HG03066 (cell line): ENCODE data around the gene TASP1.
A peak's percentile ranks its signal among the peaks of the same experiment; 100 is the strongest.
"Not testable (repeated sequence)": the region's sequence is repeated elsewhere in the genome, so short reads cannot be mapped to it uniquely, and the experiment has no call there.

Experiments
- ATAC-seq: cut with Tn5 transposase; IDR thresholded peaks from one replicate; pipeline ENCODE4 v1.9.1; 2021; ENCODE audit warnings: low read depth; ENCODE audit not compliant: unreplicated experiment

TASP1 gene

DNA sequence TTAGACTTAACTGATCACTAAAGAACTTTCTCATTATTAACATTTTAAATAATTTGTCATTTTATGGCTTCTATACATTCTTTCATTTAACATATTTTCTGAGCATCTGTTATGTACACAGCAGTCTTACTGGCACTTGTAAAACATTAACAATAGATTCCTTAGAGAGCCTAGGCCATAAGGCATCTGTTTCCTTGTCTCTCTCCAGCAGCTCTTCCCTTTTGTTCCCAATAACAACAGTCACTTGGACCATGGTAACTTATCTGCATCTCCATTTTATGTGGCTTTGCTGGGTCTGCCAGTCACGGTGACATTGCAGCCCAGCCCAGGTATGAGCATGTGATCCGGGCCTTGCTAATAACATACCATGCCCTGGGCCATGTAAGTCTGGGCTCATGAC is 11.7 kb upstream of the TASP1 start:
- no peak for ATAC-seq

DNA sequence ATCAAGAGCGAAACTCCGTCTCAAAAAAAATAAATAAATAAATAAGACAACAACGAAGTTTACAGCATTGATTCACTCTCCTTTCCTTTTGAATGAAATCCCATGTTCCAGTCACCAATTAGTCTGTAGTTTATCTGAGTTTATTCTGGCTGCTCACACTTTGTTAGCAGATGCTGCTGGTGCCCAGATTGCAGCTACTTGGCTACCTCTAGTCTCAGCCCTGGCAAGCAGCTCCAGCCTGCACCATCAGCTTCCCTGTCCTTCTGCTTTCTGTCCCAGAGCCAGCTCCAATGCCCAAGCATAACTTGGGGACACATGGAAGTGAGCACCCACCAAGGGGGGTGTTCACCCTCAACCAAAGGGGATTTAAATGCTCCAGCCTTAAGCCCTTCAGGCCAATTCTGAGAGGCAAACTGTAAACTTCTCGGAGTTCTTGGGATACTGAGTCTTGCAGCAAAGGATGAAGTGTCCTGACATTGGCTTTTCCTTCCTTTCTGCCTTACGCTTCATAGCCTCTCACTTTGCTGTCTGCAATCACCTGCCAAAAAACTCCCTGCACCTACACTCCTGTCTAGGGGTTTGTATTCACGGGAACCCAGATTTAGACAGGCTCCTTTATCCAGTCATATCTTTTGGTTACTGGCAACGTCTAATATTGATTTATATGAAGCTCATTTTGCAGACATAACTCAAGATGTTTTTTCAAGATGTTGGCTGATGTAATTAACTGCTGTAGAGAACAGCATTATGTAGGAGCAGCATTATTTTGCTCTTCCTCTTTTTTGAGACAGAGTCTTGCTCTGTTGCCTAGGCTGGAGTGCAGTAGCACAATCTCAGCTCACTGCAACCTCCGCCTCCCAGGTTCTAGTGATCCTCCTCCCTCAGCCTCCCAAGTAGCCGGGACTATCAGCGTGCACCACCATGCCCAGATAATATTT is 9.8 kb upstream of the TASP1 start:
- no peak for ATAC-seq

DNA sequence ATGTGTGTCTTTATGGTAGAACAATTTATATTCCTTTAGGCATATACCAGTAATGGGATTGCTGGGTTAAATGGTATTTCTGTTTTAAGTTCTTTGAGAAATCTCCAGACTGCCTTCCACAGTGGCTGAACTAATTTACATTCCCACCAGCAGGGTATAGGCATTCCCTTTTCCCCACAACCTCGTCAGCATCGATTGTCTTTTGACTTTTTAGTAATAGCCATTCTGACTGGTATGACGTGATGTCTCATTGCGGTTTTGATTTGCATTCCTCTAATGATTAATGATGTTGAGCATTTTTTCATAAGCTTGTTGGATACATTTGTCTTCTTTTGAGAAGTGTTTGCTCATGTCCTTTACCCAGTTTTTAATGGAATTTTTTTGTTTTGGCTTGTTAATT is 5.3 kb upstream of the TASP1 start:
- no peak for ATAC-seq

- ATAC-seq: peak; percentile 15
These were observed 392 bp upstream of the TASP1 start for GRCh38 chr20:13639150-13639497.

- no peak for ATAC-seq
These were observed 603 bp downstream of the TASP1 start for GRCh38 chr20:13638162-13638495.

- no peak for ATAC-seq
These were observed 6.3 kb downstream of the TASP1 start for GRCh38 chr20:13632431-13632830.

DNA sequence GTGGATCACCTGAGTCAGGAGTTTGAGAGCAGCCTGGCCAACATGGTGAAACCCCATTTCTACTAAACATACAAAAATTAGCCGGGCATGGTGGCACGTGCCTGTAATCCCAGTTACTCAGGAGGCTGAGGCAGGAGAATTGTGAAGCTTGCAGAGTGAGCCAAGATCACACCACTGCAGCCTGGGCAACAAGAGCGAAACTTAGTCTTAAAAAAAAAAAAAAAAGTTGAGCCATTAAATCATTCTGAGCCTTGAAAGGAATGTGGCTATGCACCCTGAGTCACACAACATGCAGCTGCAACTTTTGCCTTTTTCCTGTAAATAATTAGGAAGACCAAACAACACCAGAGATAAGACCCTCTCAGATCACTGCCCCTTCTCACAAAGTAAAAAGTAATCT is 11.2 kb downstream of the TASP1 start:
- ATAC-seq: not testable (repeated sequence)

- ATAC-seq: no peak
These were observed 12.0 kb downstream of the TASP1 start for GRCh38 chr20:13626724-13627123.

DNA sequence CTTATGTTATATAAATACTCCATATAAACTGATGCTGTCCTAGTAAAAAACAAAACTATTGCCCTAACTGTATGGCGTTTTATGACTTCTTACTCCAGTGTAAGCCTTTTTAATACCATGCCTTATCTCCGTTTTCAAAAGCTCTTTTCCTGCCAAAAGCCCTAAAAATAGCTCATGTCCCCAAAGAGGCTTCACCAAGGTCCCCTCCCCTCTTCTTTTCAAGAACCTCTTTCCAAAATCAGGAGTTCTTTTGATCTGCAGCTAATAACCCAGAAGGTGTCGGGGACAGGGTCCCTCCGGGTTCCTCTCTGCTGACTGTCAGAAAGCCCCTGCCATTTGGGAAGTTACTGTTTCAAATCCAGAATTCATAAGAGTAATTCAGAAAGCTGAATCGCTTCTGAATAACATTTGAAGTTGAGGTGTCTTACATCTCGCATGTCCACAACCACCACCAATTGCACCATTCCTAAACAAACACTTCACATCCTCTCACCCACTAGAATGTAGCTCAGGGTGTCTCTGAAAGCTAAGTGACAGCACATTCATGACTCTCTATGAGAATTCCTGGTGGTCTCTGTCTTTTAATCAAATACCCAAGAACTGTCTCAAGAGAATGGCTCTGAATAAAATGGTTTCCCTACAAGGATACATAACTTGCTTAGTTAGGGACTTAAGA is 13.3 kb downstream of the TASP1 start:
- no peak for ATAC-seq

GRCh38 chr20:13619415-13619814 is 19.3 kb downstream of the TASP1 start:
- ATAC-seq: not testable (repeated sequence)

DNA sequence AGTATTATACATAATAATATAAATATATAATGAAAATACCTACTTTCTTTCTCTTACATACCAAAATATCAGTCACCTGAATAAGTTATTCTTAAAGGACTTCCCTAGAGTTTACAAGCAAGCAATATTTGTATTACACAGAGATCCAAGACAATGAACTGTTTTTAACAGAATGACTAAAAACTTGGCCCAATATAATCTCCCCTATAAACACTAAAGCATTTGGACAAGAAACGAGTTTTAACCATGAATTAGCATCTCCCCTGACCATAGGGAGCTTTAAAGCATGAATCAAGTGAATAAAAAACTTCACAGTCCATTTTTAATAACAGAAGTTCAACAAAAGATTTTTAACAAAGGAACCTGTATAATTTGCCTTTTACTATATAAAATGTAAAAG is 20.3 kb downstream of the TASP1 start:
- not testable (repeated sequence) for ATAC-seq

DNA sequence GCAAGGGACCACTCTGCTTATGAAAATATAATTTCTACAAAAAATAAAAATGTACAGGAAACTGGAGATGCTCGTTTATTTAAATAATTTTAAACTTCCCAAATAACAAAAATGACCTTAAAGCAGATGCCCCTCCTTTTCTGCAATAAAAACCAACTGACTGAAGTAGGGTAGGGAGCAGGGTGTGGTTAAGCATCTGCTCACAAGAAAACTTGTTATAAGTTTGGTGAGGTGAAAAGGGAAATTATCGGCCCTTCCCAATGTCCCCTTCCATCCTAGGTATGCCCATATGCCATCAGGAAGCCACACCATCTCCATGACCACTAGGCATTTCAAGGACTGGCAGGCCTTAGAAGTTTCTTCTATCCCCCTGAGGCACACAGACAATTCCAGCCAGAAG is 21.1 kb downstream of the TASP1 start:
- not testable (repeated sequence) for ATAC-seq

GRCh38 chr20:13616713-13617112 is 22.0 kb downstream of the TASP1 start:
- ATAC-seq: not testable (repeated sequence)

DNA sequence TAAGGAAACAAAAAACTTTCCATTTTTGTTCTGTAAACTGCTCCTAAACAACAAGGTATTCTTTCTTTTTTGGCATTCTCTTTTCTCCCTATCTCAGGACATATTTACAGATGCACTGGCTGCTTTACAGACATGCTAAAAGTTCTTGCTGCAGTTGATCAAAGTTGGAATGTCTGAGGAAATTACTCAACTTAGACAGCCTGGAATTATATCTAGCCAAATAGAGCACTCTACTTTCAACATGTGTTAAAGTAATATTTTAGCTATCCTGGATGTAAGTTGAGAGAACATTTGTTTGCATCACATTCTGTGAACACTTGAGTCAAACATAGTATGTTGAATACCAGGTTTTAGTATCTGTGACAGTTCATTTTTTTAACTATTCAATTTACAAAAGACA is 24.8 kb downstream of the TASP1 start:
- no peak for ATAC-seq

DNA sequence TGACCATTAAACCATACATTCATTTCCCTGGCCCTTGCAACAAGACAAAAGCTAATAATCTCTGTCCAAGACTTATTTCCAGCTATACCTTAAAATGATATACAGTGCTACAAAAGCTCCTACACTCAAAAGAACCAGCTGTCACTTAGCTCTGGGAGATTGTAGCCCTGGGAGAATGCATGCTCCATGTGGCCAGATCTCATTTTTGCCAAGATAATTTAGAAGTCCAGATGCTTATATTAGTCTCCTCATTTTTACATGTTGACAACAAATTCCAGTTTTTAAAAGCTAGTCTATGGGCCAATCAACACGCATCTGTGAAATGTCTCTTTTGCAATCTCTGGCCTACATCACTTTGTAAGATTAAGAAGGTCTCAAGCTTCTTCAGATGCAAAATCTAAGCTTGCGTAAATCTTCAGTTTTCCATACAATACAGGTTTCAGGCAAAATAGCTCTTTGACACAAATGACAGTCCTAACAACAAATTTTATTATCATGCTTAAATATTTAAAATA is 27.1 kb downstream of the TASP1 start:
- no peak for ATAC-seq

GRCh38 chr20:13610184-13610583 is 28.5 kb downstream of the TASP1 start:
- no peak for ATAC-seq

- no peak for ATAC-seq
These were observed 30.7 kb downstream of the TASP1 start for GRCh38 chr20:13608066-13608465.

- ATAC-seq: not testable (repeated sequence)
These were observed 45.3 kb downstream of the TASP1 start for GRCh38 chr20:13593423-13593822.

DNA sequence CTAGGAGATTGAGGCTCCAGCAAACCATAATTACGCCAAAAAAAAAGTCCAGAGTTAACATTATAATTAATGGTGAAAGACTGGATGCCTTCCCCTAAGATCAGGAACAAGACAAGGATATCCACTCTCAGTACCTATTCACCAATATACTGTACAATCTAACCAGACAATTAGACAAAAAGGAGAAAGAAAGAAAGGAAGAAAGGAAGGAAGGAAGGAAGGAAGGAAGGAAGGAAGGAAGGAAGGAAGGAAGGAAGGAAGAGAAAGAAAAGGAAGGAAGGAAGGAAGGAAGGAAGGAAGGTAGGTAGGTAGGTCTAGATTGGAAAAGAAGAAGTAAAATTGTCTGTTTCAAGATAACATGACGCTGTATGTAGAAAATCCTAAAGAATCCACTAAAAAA is 50.7 kb downstream of the TASP1 start:
- no peak for ATAC-seq

DNA sequence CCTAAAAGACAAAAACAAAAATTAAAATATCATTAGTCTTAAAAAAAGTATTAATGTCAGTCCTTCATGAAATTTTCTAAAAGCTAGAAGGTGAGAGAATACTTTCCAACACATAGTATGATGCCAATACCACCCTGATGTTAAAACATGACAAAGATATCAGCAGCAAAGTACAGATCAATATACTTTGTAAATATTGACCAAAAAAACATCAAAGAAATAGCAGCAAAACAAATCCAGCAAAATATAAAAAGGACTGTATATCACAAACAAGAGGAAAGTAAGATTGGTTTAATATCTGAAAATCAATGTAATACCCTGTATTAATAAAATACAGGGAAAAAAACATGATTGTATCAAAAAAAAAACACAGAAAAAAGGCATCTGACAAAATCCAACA is 51.4 kb downstream of the TASP1 start:
- ATAC-seq: no peak

DNA sequence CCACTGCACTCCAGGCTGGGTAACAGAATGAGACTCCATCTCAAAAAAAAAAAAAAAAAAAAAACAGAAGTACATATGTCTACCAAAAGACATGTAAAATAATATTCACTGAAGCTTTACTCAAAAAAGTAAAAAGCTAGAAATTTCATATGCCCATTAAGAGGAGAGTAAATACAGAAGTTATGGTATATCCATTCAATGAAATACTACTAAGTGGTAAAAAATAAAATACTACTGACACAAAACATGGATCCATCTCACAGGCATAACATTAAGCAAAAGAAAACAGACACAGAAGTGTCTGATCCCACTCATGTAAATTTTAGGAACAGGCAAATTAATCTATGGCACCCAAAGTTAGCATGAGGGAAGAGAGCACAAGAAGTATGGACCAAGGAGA is 52.6 kb downstream of the TASP1 start:
- ATAC-seq: no peak

GRCh38 chr20:13581451-13581850 is 57.3 kb downstream of the TASP1 start:
- ATAC-seq: no peak
